Tibial nerve (tissue), 4 donors: ENCODE results near the gene PRKG1.

Source experiments
- CTCF ChIP-seq, 5 experiments: fragments of 200-600 bp in 3 of 5; fragments of 450-650 bp in 2 of 5; sonication (generic) in 3 of 5; IDR thresholded peaks; one replicate each; pipeline ENCODE4 v1.5.1; 2016 to 2019; ENCODE audit warnings: antibody characterized with exemption in 5 of 5, mild to moderate bottlenecking in 3 of 5, moderate library complexity in 2 of 5
- EP300 ChIP-seq, 2 donors: sonication (generic); formaldehyde crosslinking; IDR thresholded peaks; one replicate each; pipeline ENCODE4 v1.6.1; 2017; ENCODE audit warnings: antibody characterized with exemption in 2 of 2, mild to moderate bottlenecking in 1 of 2
- POLR2A ChIP-seq, 2 donors: fragments of 450-650 bp; IDR thresholded peaks; one replicate each; pipeline ENCODE4 v1.6.1; 2017; ENCODE audit warnings: antibody characterized with exemption in 2 of 2, mild to moderate bottlenecking in 2 of 2, moderate library complexity in 2 of 2

GRCh38 chr10:51772387-51772786, 698.1 kb downstream of the PRKG1 start:
- no peak for TF ChIP-seq CTCF (IDR thresholded peaks at IDR 0.05)
- TF ChIP-seq EP300 (IDR thresholded peaks at IDR 0.05) = no peak
- TF ChIP-seq POLR2A (IDR thresholded peaks at IDR 0.05) = no peak
